GM12864 (cell line): ENCODE measurements around the gene PRDM5.

Experiments used
- DNase-seq: peaks from one replicate; pipeline ENCODE4 v3.0.0-alpha.2; 2011; ENCODE audit warnings: low read depth
- H3K4me3 ChIP-seq: 2 replicates; pipeline ENCODE4 v1.5.1; 2011; ENCODE audit warnings: mild to moderate bottlenecking, low read depth, low read length, control low read depth
- CTCF ChIP-seq: IDR thresholded peaks from 2 replicates; pipeline ENCODE4 v1.5.1; 2011; ENCODE audit warnings: low read depth, mild to moderate bottlenecking, moderate library complexity, low read length, control low read depth, inconsistent platforms; ENCODE audit errors: missing control alignments

The PRDM5 gene

GRCh38 chr4:120893314-120893713, 29.2 kb downstream of the PRDM5 start:
- TF ChIP-seq CTCF: no peak
- no peak for DNase-seq
- no peak overlapping the region for H3K4me3 ChIP-seq

GRCh38 chr4:120886191-120886590, 36.3 kb downstream of the PRDM5 start:
- no peak for TF ChIP-seq CTCF
- H3K4me3 ChIP-seq: no peak overlapping the region
- no peak for DNase-seq

DNA sequence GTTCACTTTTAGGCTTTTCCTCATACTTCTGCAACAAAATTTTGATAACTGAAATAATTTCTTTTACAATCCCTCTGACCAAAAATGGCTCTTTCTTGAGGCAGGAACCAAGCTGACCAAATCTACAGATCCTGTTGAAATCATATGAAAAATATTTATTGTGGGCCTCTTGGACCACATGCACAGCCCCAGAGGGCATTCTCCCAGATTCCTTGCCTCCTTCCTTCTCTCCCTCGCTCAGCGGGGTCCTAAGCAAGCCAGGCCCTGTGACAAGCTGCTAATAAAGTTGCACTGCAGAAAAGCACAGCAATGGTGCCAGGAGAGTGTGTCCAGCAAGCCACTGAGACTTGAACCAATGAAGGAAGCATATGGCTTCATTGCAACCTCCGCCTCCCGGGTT, 40.7 kb downstream of the PRDM5 start:
- no peak overlapping the region for H3K4me3 ChIP-seq
- no peak for DNase-seq
- no peak for TF ChIP-seq CTCF

DNA sequence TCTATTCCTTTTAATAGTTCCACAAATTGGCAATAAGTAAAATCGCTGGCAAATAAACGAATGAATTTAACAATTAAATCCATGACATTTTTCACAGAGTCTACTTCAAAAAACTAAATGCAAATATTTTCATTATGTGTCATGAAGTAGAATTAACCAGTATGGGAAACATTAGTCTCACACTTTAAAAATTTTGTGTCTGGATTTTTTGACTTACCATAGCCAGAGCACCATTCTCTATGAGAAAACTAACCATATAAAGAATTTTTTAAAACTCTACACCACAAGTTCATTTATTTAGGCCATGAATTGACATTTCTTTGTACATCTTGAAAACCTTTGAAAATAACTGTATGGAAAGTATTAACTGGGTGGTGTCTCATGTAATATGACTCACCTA, 41.2 kb downstream of the PRDM5 start:
- TF ChIP-seq CTCF: no peak
- no peak for DNase-seq
- no peak overlapping the region for H3K4me3 ChIP-seq

DNA sequence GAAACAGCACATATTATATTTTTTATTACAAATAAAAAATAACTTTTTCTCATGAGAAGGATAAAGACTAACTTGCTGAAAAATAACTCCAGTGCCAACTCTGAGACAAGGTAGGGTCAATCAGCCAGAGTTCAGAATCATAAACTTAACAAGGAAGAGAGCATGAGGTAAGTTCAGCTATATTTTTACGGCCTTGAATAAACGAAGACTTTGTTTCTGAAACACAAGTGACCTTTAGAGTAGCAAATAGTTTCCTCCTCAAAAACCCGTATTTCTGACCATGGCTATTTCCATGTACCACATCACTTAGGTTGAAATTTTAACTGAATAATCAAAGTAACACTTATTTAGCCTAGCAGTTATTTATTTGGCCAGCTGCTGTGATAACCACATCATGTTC, 45.5 kb downstream of the PRDM5 start:
- H3K4me3 ChIP-seq: no peak overlapping the region

GRCh38 chr4:120874792-120875774, 47.4 kb downstream of the PRDM5 start:
- no peak for DNase-seq
- TF ChIP-seq CTCF: no peak
- no peak overlapping the region for H3K4me3 ChIP-seq

More for the DNA sequence above, 45.5 kb downstream of the PRDM5 start:
- no peak for DNase-seq
- no peak for TF ChIP-seq CTCF

DNA sequence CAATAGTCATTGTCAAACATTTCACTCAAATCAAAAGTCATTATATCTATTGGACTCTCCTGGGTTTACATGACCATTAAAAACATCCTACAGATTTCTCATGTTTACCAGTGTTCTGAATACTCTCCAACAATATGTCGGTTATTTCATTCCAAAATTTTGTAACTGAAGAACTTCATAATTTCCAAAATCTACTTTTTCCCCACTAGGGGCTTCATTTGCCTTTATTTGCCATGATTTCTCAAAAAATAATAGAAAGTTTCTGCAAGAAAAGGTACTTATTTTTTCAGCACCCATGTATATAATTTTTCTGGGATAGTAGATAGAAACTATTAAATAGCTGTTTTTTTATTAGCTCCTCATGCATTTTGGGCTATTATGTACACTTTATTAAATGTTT, 49.0 kb downstream of the PRDM5 start:
- H3K4me3 ChIP-seq: no peak overlapping the region
- TF ChIP-seq CTCF: no peak

More for the DNA sequence above, 49.0 kb downstream of the PRDM5 start:
- no peak for DNase-seq
